GM21723 (cell line): ENCODE results near the gene PRDM11.

Experiments used
- ATAC-seq: cut with Tn5 transposase; IDR thresholded peaks from one replicate; pipeline ENCODE4 v1.9.1; 2021; ENCODE audit warnings: mild to moderate bottlenecking, moderate library complexity; ENCODE audit not compliant: unreplicated experiment

PRDM11 gene

GRCh38 chr11:45173064-45173463 is 26.6 kb downstream of the PRDM11 start:
- no peak for ATAC-seq

- no peak for ATAC-seq
Observed at GRCh38 chr11:45174168-45174835, 27.9 kb downstream of the PRDM11 start.

GRCh38 chr11:45174963-45175362 is 28.5 kb downstream of the PRDM11 start:
- ATAC-seq, result no peak

- ATAC-seq, result no peak
Observed at GRCh38 chr11:45176996-45177395, 30.6 kb downstream of the PRDM11 start.

GRCh38 chr11:45178223-45178622 is 31.8 kb downstream of the PRDM11 start:
- ATAC-seq, result no peak

GRCh38 chr11:45178890-45179671 is 32.6 kb downstream of the PRDM11 start:
- ATAC-seq, result no peak

GRCh38 chr11:45179686-45180178 is 33.3 kb downstream of the PRDM11 start:
- ATAC-seq, result no peak

- ATAC-seq, result no peak
Observed at GRCh38 chr11:45180179-45180847, 33.9 kb downstream of the PRDM11 start.

GRCh38 chr11:45180848-45181192 is 34.4 kb downstream of the PRDM11 start:
- ATAC-seq, result no peak

- no peak for ATAC-seq
Observed at GRCh38 chr11:45181193-45181888, 34.9 kb downstream of the PRDM11 start.

- ATAC-seq, result no peak
Observed at GRCh38 chr11:45181889-45182550, 35.6 kb downstream of the PRDM11 start.

GRCh38 chr11:45182902-45183301 is 36.5 kb downstream of the PRDM11 start:
- no peak for ATAC-seq

- ATAC-seq, result no peak
Observed at GRCh38 chr11:45184640-45185039, 38.2 kb downstream of the PRDM11 start.

GRCh38 chr11:45185228-45185729 is 38.8 kb downstream of the PRDM11 start:
- no peak for ATAC-seq

- no peak for ATAC-seq
Observed at GRCh38 chr11:45187375-45187774, 40.9 kb downstream of the PRDM11 start.

- ATAC-seq, result no peak
Observed at GRCh38 chr11:45188127-45188526, 41.7 kb downstream of the PRDM11 start.

- no peak for ATAC-seq
Observed at GRCh38 chr11:45189230-45189629, 42.8 kb downstream of the PRDM11 start.

GRCh38 chr11:45193695-45194094 is 47.3 kb downstream of the PRDM11 start:
- ATAC-seq, result no peak

- ATAC-seq, result no peak
Observed at GRCh38 chr11:45204761-45205160, 58.3 kb downstream of the PRDM11 start.

GRCh38 chr11:45205978-45206377 is 59.5 kb downstream of the PRDM11 start:
- no peak for ATAC-seq
